ENCODE results near the gene ABCB8. TPM values are rescaled to one million over a fixed set of nuclear protein-coding genes. Genes with fewer than 3 reads are reported as not detected.

The ABCB8 gene
- total RNA-seq, 5 donors from 2014 or later (not counting 1 experiment from before 2014, with no cell fraction given), result 72.4 to 83.0 (median 74.8) TPM

GRCh38 chr7:150986099-150986512 is 42.1 kb upstream of the ABCB8 start:
- WGBS (ENCODE audit: insufficient coverage), result 9% methylated on average over 15 of the region's 16 CpGs
- Mint-ChIP-seq H3K4me1 (peaks cover 23 to 28% (median 27%) of the 10 kb centered on the region in 3 donors), H3K27ac (peak overlapping the region in 1 of 2 donors; percentile 28), H3K36me3 (peaks cover 10% of the 10 kb centered on the region), H3K27me3 (peaks cover 14 to 19% of the 10 kb centered on the region in 2 donors), H3K4me3 (peak overlapping the region in 1 of 3 donors; percentile 42), H3K9me3 (peaks cover 5 to 14% (median 13%) of the 10 kb centered on the region in 3 donors)
- H3K27ac ChIP-seq (ENCODE audit: low read length), result no peak overlapping the region
- ATAC-seq (replicated peaks in 1 of 4) (peak in 3 of 4 experiments; percentile 46 to 60 (median 59)), DNase-seq (peak in 16 of 35 experiments; percentile 29 to 73 (median 48))
- no peaks in the 10 kb centered on the region for H3K36me3 ChIP-seq (ENCODE audit: control insufficient read depth in 2 of 2, extremely low read depth in 1 of 2, insufficient read depth in 1 of 2, low read length in 1 of 2)
- H3K4me3 ChIP-seq (ENCODE audit: control insufficient read depth in 1 of 2, extremely low read depth in 1 of 2, low read length in 1 of 2), result no peak overlapping the region
- CTCF ChIA-PET, result interaction anchor here (0.7 to 1.9 kb wide), 7 partner anchors 9 to 23 kb away, joined by 3 to 5 read pairs (median 3); no protein-coding TSS in a partner anchor
- peaks cover 2 to 50% of the 10 kb centered on the region in 2 experiments for H3K27me3 ChIP-seq (replicated peaks in 1 of 2; ENCODE audit: control insufficient read depth in 2 of 2, extremely low read depth in 1 of 2, insufficient read depth in 2 of 2, low read length in 1 of 2)
- POLR2A ChIA-PET, result interaction anchor here in 1 of 2 donors (0.6 kb wide), 1 partner anchor 42 kb away, joined by 3 read pairs; the partner anchor contains the start of gene ABCB8
- H3K9me3 ChIP-seq, result no peaks in the 10 kb centered on the region
- peaks cover 17 to 34% of the 10 kb centered on the region in 2 experiments for H3K4me1 ChIP-seq (ENCODE audit: control insufficient read depth in 1 of 2, extremely low read depth in 1 of 2, insufficient read depth in 2 of 2, low read length in 2 of 2)

- H3K4me3 Mint-ChIP-seq, result peak overlapping the region in 1 of 3 donors; percentile 42
- CTCF ChIA-PET, result interaction anchor here (0.6 to 1.5 kb wide), 5 partner anchors 9 to 24 kb away, joined by 3 to 5 read pairs (median 5); no protein-coding TSS in a partner anchor
- WGBS (ENCODE audit: insufficient coverage), result 64% methylated on average over 3 of the region's 5 CpGs
- no peak overlapping the region for H3K27ac Mint-ChIP-seq
- H3K27me3 ChIP-seq (replicated peaks in 1 of 2; ENCODE audit: control insufficient read depth in 2 of 2, extremely low read depth in 1 of 2, insufficient read depth in 2 of 2, low read length in 1 of 2), result peaks cover 2 to 51% of the 10 kb centered on the region in 2 experiments
- no peak for ATAC-seq (replicated peaks in 1 of 4)
- H3K4me1 ChIP-seq (ENCODE audit: control insufficient read depth in 1 of 2, extremely low read depth in 1 of 2, insufficient read depth in 2 of 2, low read length in 2 of 2), result peaks cover 17 to 34% of the 10 kb centered on the region in 2 experiments
- no peak overlapping the region for H3K4me3 ChIP-seq (ENCODE audit: control insufficient read depth in 1 of 2, extremely low read depth in 1 of 2, low read length in 1 of 2)
- peaks cover 11% of the 10 kb centered on the region for H3K36me3 Mint-ChIP-seq
- H3K27ac ChIP-seq (ENCODE audit: low read length), result no peak overlapping the region
- H3K27me3 Mint-ChIP-seq, result peaks cover 9 to 14% of the 10 kb centered on the region in 2 donors
- H3K36me3 ChIP-seq (ENCODE audit: control insufficient read depth in 2 of 2, extremely low read depth in 1 of 2, insufficient read depth in 1 of 2, low read length in 1 of 2), result no peaks in the 10 kb centered on the region
- peaks cover 5 to 17% (median 14%) of the 10 kb centered on the region in 3 donors for H3K9me3 Mint-ChIP-seq
- POLR2A ChIA-PET, result interaction anchor here in 1 of 2 donors (0.6 kb wide), 1 partner anchor 41 kb away, joined by 3 read pairs; the partner anchor contains the start of gene ABCB8
- no peak for DNase-seq
- peaks cover 23 to 28% (median 27%) of the 10 kb centered on the region in 3 donors for H3K4me1 Mint-ChIP-seq
- no peaks in the 10 kb centered on the region for H3K9me3 ChIP-seq
These were observed 41.7 kb upstream of the ABCB8 start for GRCh38 chr7:150986556-150986955.

GRCh38 chr7:150988230-150989226 is 39.7 kb upstream of the ABCB8 start:
- ATAC-seq (replicated peaks in 1 of 4), result peak; percentile 64 to 81 (median 74)
- Histone ChIP-seq H3K27me3 (replicated peaks in 1 of 2; ENCODE audit: control insufficient read depth in 2 of 2, extremely low read depth in 1 of 2, insufficient read depth in 2 of 2, low read length in 1 of 2) (peaks cover 0 to 48% of the 10 kb centered on the region in 2 experiments), H3K4me1 (ENCODE audit: control insufficient read depth in 1 of 2, extremely low read depth in 1 of 2, insufficient read depth in 2 of 2, low read length in 2 of 2) (peaks cover 19 to 35% of the 10 kb centered on the region in 2 experiments), H3K36me3 (ENCODE audit: control insufficient read depth in 2 of 2, extremely low read depth in 1 of 2, insufficient read depth in 1 of 2, low read length in 1 of 2) (no peaks in the 10 kb centered on the region), H3K27ac (ENCODE audit: low read length) (peak overlapping the region; percentile 14), H3K9me3 (no peaks in the 10 kb centered on the region), H3K4me3 (ENCODE audit: control insufficient read depth in 1 of 2, extremely low read depth in 1 of 2, low read length in 1 of 2) (peak overlapping the region in 1 of 2 donors; percentile 13)
- peak in 32 of 35 experiments; percentile 38 to 82 (median 60) for DNase-seq
- H3K4me1 Mint-ChIP-seq, result peaks cover 28 to 33% (median 33%) of the 10 kb centered on the region in 3 donors
- peak overlapping the region; percentile 43 to 53 for H3K27ac Mint-ChIP-seq
- ChIA-PET POLR2A (no interaction called here), CTCF (interaction anchor here (0.6 to 1.1 kb wide), 8 partner anchors 25 to 556 kb away, joined by 3 to 8 read pairs (median 4); no protein-coding TSS in a partner anchor)
- WGBS (ENCODE audit: insufficient coverage), result 10% methylated on average over 17 of the region's 31 CpGs
- H3K36me3 Mint-ChIP-seq, result peaks cover 11% of the 10 kb centered on the region
- peak overlapping the region; percentile 13 to 73 (median 28) for H3K4me3 Mint-ChIP-seq
- H3K27me3 Mint-ChIP-seq, result peaks cover 0 to 8% of the 10 kb centered on the region in 2 donors
- H3K9me3 Mint-ChIP-seq, result peaks cover 5 to 17% (median 14%) of the 10 kb centered on the region in 3 donors

GRCh38 chr7:150989456-150989855 is 38.8 kb upstream of the ABCB8 start:
- ATAC-seq (replicated peaks in 1 of 4) (no peak), DNase-seq (no peak)
- Mint-ChIP-seq H3K4me1 (peaks cover 34 to 42% (median 39%) of the 10 kb centered on the region in 3 donors), H3K27ac (peak overlapping the region; percentile 19 to 36), H3K27me3 (peaks cover 0 to 4% of the 10 kb centered on the region in 2 donors), H3K4me3 (peak overlapping the region in 1 of 3 donors; percentile 73), H3K9me3 (peaks cover 5 to 17% (median 14%) of the 10 kb centered on the region in 3 donors), H3K36me3 (peaks cover 11% of the 10 kb centered on the region)
- ChIA-PET CTCF (interaction anchor here (0.6 to 1.1 kb wide), 8 partner anchors 25 to 557 kb away, joined by 3 to 8 read pairs (median 4); no protein-coding TSS in a partner anchor), POLR2A (interaction anchor here in 1 of 2 donors (0.5 kb wide), 1 partner anchor 20 kb away, joined by 3 read pairs; no protein-coding TSS in a partner anchor)
- WGBS (ENCODE audit: insufficient coverage), result 78% methylated on average over 7 of the region's 7 CpGs
- peaks cover 20 to 43% of the 10 kb centered on the region in 2 experiments for H3K4me1 ChIP-seq (ENCODE audit: control insufficient read depth in 1 of 2, extremely low read depth in 1 of 2, insufficient read depth in 2 of 2, low read length in 2 of 2)
- no peak overlapping the region for H3K27ac ChIP-seq (ENCODE audit: low read length)
- H3K36me3 ChIP-seq (ENCODE audit: control insufficient read depth in 2 of 2, extremely low read depth in 1 of 2, insufficient read depth in 1 of 2, low read length in 1 of 2), result no peaks in the 10 kb centered on the region
- peaks cover 0 to 45% of the 10 kb centered on the region in 2 experiments for H3K27me3 ChIP-seq (replicated peaks in 1 of 2; ENCODE audit: control insufficient read depth in 2 of 2, extremely low read depth in 1 of 2, insufficient read depth in 2 of 2, low read length in 1 of 2)
- H3K9me3 ChIP-seq, result no peaks in the 10 kb centered on the region
- H3K4me3 ChIP-seq (ENCODE audit: control insufficient read depth in 1 of 2, extremely low read depth in 1 of 2, low read length in 1 of 2), result peak overlapping the region in 1 of 2 donors; percentile 11

- Mint-ChIP-seq H3K4me3 (peak within 1 kb of the TSS in 1 of 3 donors; percentile 73), H3K27ac (peak within 1 kb of the TSS; percentile 8 to 36), H3K36me3 (peaks cover 11% of the 10 kb centered on the region), H3K4me1 (peaks cover 39 to 47% (median 42%) of the 10 kb centered on the region in 3 donors), H3K9me3 (peaks cover 5 to 17% (median 14%) of the 10 kb centered on the region in 3 donors), H3K27me3 (peaks cover 0 to 3% of the 10 kb centered on the region in 2 donors)
- Histone ChIP-seq H3K27me3 (replicated peaks in 1 of 2; ENCODE audit: control insufficient read depth in 2 of 2, extremely low read depth in 1 of 2, insufficient read depth in 2 of 2, low read length in 1 of 2) (peaks cover 0 to 44% of the 10 kb centered on the region in 2 experiments), H3K27ac (ENCODE audit: low read length) (no peak within 1 kb of the TSS), H3K4me1 (ENCODE audit: control insufficient read depth in 1 of 2, extremely low read depth in 1 of 2, insufficient read depth in 2 of 2, low read length in 2 of 2) (peaks cover 25 to 52% of the 10 kb centered on the region in 2 experiments), H3K36me3 (ENCODE audit: control insufficient read depth in 2 of 2, extremely low read depth in 1 of 2, insufficient read depth in 1 of 2, low read length in 1 of 2) (no peaks in the 10 kb centered on the region), H3K9me3 (no peaks in the 10 kb centered on the region), H3K4me3 (ENCODE audit: control insufficient read depth in 1 of 2, extremely low read depth in 1 of 2, low read length in 1 of 2) (peak within 1 kb of the TSS in 1 of 2 donors; percentile 11)
- POLR2A ChIA-PET, result no interaction called here
- no peak for ATAC-seq (replicated peaks in 1 of 4)
- no peak for DNase-seq
- WGBS (ENCODE audit: insufficient coverage), result 95% methylated on average over 6 of the region's 12 CpGs
- CTCF ChIA-PET, result interaction anchor here in 1 of 2 donors (0.6 kb wide), 1 partner anchor 28 kb away, joined by 3 read pairs; no protein-coding TSS in a partner anchor
These were observed 37.6 kb upstream of the ABCB8 start, which contains the start of gene NOS3 for GRCh38 chr7:150990416-150991186. TSS of gene NOS3 (plus strand) at chr7:150991017. CDS start at chr7:150993804, 2,787 bp downstream.
